COLO668 (cell line): ENCODE measurements around the gene OR1F1.
A peak's percentile ranks its signal among the peaks of the same experiment; 100 is the strongest.
"Not testable (repeated sequence)": the region's sequence is repeated elsewhere in the genome, so short reads cannot be mapped to it uniquely, and the experiment has no call there.

ENCODE experiments used
- DNase-seq: peaks from one replicate; lab custom pipeline; 2025; ENCODE audit not compliant: unreplicated experiment; lab: John Stamatoyannopoulos, UW

OR1F1 gene

DNA sequence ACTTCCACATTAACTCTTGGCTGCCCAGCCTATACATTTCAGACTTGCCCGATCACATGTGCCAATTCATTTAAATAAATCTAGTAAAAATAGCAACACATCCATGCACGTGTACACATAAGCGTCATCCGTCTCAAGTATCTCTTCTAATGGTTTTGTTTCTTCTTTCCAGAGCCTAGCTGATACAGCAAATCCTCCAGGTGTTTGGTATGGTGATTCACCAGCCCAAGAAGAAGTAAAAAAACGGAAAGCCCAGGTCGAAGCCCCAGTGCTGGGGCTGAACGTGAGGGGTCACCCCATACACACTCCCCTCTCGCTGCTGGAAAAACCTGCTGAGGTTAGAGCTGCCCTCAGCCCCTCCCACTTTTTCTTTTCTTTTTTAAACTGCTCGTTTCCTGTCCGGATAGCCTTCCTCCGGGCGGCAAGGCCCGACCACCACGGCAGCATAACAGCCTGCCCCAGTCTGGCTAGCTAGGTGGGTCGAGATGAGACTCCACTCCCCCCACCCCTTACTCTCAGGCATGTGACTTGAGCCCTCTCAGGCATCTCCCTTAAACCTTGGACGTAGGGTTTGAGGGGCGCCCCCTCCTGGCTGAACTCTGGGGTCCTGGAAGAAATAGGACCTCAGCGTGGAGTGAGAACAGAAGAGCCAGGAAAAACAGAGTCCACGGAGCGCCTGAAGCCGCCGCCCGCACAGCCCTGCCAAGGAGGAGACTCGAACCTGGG lies 13.9 kb upstream of the OR1F1 start:
- peak; percentile 23 for DNase-seq

GRCh38 chr16:3174618-3175148 lies 13.3 kb upstream of the OR1F1 start:
- no peak for DNase-seq

DNA sequence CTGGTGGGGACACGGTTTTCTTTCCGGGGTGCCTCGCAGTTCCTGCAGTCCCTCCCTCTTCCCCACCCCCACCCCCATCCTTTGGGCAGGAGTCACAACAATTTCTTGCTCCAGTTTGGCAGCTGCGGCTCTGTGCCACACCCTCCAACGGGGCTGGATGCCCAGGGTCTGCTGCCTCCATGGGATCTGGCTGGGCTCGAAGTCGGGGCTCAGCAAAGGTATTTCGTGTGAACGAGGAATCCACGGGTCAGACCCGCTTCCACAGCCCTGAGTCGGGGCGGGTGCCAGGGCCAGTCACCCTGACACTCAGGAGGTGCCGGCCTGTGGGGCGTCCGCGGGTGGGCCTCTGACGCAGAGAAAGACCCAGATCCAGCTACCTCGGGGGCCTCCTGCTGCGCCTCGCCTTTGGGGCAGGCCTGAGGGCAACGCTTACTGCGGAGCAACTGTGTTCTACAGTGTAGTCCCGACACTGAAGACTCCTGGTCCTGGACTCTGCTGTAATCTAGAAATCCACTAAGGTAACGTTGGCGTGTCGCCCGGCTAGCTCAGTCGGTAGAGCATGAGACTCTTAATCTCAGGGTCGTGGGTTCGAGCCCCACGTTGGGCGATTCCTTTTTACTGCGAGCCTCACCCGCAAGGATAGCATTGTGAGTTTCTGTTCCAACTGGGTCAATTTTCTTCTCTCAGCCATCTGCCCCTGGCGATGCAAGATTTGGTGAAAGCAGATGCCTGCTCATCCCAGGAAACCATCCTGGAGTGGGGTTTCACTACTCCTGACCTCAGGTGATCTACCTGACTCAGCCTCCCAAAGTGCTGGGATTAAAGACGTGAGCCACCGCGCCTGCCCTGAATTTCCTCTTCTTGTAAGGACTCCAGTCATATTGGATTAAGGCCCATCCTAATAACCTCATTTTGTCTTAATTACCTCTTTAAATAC lies 12.6 kb upstream of the OR1F1 start:
- DNase-seq, result no peak

GRCh38 chr16:3179651-3180050 lies 8.4 kb upstream of the OR1F1 start:
- DNase-seq, result no peak

GRCh38 chr16:3180445-3180878 lies 7.5 kb upstream of the OR1F1 start:
- DNase-seq, result no peak

DNA sequence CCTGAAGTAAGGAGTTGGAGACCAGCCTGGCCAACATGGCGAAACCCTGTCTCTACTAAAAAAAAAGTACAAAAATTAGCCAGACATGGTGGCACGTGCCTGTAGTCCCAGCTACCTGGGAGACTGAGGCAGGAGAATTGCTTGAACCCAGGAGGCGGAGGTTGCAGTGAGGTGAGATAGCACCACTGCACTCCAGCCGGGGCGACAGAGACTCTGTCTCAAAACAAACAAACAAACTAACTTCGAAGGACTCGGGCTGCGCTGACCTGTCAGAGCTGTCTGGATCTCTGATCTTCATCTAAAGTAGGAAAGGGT lies 5.8 kb upstream of the OR1F1 start:
- not testable (repeated sequence) for DNase-seq

DNA sequence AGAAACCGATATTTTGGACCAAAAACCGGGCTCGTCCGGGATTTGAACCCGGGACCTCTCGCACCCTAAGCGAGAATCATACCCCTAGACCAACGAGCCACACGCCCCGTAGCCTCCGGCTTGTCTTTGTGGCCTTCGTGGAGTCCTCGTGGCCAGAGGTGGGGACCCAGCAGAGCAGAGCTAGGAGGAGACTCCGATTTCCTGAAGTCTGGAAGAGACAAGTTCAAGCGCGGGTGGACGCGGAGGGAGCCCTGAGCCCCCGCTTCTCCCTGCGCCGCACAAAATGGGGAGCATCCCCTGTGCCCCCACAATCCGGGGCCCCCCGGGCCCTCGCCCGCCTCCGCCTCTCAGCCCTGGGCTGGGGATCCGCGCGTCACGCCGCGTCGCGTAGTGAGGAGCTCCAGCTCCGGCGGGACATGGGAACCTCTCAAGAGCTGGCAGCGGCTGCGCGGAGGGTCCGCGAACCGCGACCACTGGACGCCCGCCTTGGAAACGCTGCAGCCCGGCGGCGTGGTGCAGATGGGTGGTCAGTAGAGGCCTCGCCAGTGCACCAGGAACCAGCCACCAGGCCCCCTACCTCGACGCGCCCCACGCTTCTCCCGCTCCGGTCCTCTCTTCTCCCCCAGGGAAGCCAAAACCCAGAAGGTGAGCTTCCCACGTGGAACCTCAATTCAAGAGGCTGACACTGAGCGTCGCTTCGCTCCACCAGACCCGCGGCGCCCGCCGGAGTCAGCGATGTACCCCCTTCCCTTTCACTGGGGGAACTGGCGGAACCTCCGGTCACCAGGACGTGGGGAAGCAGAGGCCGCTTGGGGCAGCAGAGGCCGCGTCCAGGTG lies 5.2 kb upstream of the OR1F1 start:
- peak; percentile 46 for DNase-seq

GRCh38 chr16:3183445-3184139 lies 4.4 kb upstream of the OR1F1 start:
- no peak for DNase-seq

- DNase-seq, result no peak
Measured at GRCh38 chr16:3186946-3187690, 886 bp upstream of the OR1F1 start.

DNA sequence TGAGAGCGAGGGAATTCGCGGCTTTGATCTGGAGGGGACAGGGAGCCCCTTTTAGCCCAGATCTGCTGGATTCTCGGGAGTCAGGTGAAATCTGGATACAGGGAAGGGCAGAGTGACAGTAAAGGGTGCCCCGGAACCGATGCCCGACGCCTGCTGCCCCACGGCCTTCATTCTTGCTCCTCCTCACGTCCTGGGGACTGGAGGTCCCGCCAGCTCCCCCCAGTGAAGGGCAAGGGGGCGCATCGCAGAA lies 596 bp downstream of the OR1F1 start:
- no peak for DNase-seq

- DNase-seq, result peak; percentile 49
Measured at GRCh38 chr16:3188925-3189825, 1.2 kb downstream of the OR1F1 start.

DNA sequence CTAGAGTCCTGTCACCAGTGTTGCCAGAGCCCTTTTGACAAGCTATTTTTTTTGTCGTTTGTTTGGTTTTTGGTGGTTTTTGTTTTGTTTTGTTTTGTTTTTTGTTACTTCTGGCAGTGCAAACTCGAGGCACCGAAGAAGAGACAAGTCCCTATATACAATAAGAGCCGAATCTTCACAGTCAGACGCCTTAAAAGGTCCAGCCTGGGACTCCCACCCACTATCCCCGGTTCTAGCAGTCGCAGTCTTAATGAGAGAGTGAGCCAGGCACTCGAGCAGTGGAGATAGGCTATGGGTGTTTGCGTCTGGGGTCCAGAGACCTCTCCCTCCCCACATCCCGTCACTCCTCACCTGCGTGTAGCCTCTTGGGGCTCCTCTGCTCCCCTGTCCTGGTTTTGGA lies 1.9 kb downstream of the OR1F1 start:
- DNase-seq, result no peak

- no peak for DNase-seq
Measured at GRCh38 chr16:3190949-3191353, 2.9 kb downstream of the OR1F1 start.

GRCh38 chr16:3192476-3193019 lies 4.5 kb downstream of the OR1F1 start:
- no peak for DNase-seq

GRCh38 chr16:3193221-3194212 lies 5.5 kb downstream of the OR1F1 start:
- no peak for DNase-seq

- no peak for DNase-seq
Measured at GRCh38 chr16:3194792-3195191, 6.8 kb downstream of the OR1F1 start.

DNA sequence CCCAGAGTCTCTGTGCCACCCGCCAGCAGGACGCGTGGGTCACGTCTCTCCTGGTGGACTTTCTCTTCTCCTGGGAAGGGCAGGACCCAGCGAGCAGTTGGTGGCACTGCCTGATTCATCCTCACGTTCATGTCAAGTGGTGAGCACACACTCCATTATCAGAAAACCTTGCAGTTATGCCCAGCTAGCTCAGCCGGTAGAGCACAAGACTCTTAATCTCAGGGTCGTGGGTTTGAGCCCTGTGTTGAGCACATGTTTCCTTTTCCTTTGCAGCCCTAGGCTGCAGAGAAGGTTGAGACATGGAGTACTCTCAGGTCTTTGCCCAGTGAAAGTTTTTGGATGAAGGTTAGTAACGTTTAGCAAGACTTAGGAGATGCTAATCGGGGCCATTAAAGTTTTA lies 8.0 kb downstream of the OR1F1 start:
- no peak for DNase-seq
